Muscle of arm (tissue), 14 donors: ENCODE results near the gene SLC35B2. TPM values are rescaled to one million over a fixed set of nuclear protein-coding genes. Genes with fewer than 3 reads are reported as not detected.
A peak's percentile ranks its signal among the peaks of the same experiment; 100 is the strongest.

ENCODE experiments used
- DNase-seq: peaks from one replicate; pipeline ENCODE4 v3.0.0-alpha.2; 2013
- long read RNA-seq, 11 donors: transcript quantifications; one replicate each; lab custom pipeline, GENCODE V29; 2026
- polyA plus RNA-seq, 12 donors: library from polyadenylated mRNA; unstranded; fragments of 120-200 nt; gene quantifications; one replicate each; pipeline ENCODE4 v1.2.1, GENCODE V29; 2013; ENCODE audit not compliant: insufficient read length in 12 of 12

SLC35B2 gene, protein sequence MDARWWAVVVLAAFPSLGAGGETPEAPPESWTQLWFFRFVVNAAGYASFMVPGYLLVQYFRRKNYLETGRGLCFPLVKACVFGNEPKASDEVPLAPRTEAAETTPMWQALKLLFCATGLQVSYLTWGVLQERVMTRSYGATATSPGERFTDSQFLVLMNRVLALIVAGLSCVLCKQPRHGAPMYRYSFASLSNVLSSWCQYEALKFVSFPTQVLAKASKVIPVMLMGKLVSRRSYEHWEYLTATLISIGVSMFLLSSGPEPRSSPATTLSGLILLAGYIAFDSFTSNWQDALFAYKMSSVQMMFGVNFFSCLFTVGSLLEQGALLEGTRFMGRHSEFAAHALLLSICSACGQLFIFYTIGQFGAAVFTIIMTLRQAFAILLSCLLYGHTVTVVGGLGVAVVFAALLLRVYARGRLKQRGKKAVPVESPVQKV
- polyA plus RNA-seq: 10 to 100 TPM in 11 of 12 donors, not detected in 1; 26.4 to 41.9 (median 30.6) TPM
- long read RNA-seq, donor 1, transcript SLC35B2-202 (4 exons, 2,043 nt): major isoform, 27 of 28 reads
- long read RNA-seq, donor 1, partial matches to known transcripts: 0 of 28 reads
- long read RNA-seq, donor 1, other reads (novel, unspliced or antisense): 0 of 28 reads
- long read RNA-seq, donor 2, transcript SLC35B2-202 (4 exons, 2,043 nt): major isoform, 20 of 21 reads
- long read RNA-seq, donor 2, partial matches to known transcripts: 0 of 21 reads
- long read RNA-seq, donor 2, other reads (novel, unspliced or antisense): 0 of 21 reads
- long read RNA-seq, donor 3, transcript SLC35B2-202 (4 exons, 2,043 nt): major isoform, 5 of 7 reads
- long read RNA-seq, donor 3, partial matches to known transcripts: 0 of 7 reads
- long read RNA-seq, donor 3, other reads (novel, unspliced or antisense): 0 of 7 reads
- long read RNA-seq, donor 4, transcript SLC35B2-202 (4 exons, 2,043 nt): major isoform, 6 of 6 reads
- long read RNA-seq, donor 4, partial matches to known transcripts: 0 of 6 reads
- long read RNA-seq, donor 4, other reads (novel, unspliced or antisense): 0 of 6 reads
- long read RNA-seq, donor 5, transcript SLC35B2-202 (4 exons, 2,043 nt): major isoform, 24 of 24 reads
- long read RNA-seq, donor 5, partial matches to known transcripts: 0 of 24 reads
- long read RNA-seq, donor 5, other reads (novel, unspliced or antisense): 0 of 24 reads
- long read RNA-seq, donor 6, transcript SLC35B2-202 (4 exons, 2,043 nt): major isoform, 9 of 9 reads
- long read RNA-seq, donor 6, partial matches to known transcripts: 0 of 9 reads
- long read RNA-seq, donor 6, other reads (novel, unspliced or antisense): 0 of 9 reads
- long read RNA-seq, donor 7, transcript SLC35B2-202 (4 exons, 2,043 nt): major isoform, 6 of 6 reads
- long read RNA-seq, donor 7, partial matches to known transcripts: 0 of 6 reads
- long read RNA-seq, donor 7, other reads (novel, unspliced or antisense): 0 of 6 reads
- long read RNA-seq, donor 8, transcript SLC35B2-202 (4 exons, 2,043 nt): major isoform, 18 of 19 reads
- long read RNA-seq, donor 8, partial matches to known transcripts: 0 of 19 reads
- long read RNA-seq, donor 8, other reads (novel, unspliced or antisense): 0 of 19 reads
- long read RNA-seq, donor 9, transcript SLC35B2-202 (4 exons, 2,043 nt): major isoform, 13 of 14 reads
- long read RNA-seq, donor 9, partial matches to known transcripts: 0 of 14 reads
- long read RNA-seq, donor 9, other reads (novel, unspliced or antisense): 0 of 14 reads
- long read RNA-seq, donor 10, transcript SLC35B2-202 (4 exons, 2,043 nt): major isoform, 9 of 9 reads
- long read RNA-seq, donor 10, partial matches to known transcripts: 0 of 9 reads
- long read RNA-seq, donor 10, other reads (novel, unspliced or antisense): 0 of 9 reads
- long read RNA-seq, donor 11, transcript SLC35B2-202 (4 exons, 2,043 nt): major isoform, 23 of 24 reads
- long read RNA-seq, donor 11, partial matches to known transcripts: 0 of 24 reads
- long read RNA-seq, donor 11, other reads (novel, unspliced or antisense): 0 of 24 reads

- DNase-seq: peak; percentile 60
Measured at GRCh38 chr6:44257025-44257752, at the start of gene SLC35B2. Gene SLC35B2 (minus strand): TSS chr6:44257528. CDS start chr6:44257410, 118 bp downstream.

DNA sequence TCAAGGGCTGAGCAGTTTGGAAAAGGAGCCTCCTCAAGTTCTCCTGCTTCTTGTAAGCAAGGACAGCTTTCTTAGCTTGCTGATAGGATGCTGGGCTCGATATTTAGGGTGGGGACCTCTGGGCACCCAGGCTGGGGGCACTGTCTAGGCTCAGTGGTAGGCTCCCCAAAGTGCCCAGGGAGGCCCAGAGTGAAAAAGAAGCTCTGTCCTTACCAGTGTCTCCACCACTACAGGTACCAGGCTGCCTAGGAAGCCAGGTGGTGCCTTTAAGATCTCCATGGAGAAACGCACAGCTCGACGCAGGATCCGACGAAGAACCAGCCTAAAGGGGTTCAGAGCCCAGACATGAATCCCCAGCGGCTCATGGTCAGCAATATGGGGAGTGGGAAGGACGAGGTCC, 49.4 kb upstream of the SLC35B2 start:
- DNase-seq: no peak

GRCh38 chr6:44305200-44305725, 47.9 kb upstream of the SLC35B2 start:
- no peak for DNase-seq

DNA sequence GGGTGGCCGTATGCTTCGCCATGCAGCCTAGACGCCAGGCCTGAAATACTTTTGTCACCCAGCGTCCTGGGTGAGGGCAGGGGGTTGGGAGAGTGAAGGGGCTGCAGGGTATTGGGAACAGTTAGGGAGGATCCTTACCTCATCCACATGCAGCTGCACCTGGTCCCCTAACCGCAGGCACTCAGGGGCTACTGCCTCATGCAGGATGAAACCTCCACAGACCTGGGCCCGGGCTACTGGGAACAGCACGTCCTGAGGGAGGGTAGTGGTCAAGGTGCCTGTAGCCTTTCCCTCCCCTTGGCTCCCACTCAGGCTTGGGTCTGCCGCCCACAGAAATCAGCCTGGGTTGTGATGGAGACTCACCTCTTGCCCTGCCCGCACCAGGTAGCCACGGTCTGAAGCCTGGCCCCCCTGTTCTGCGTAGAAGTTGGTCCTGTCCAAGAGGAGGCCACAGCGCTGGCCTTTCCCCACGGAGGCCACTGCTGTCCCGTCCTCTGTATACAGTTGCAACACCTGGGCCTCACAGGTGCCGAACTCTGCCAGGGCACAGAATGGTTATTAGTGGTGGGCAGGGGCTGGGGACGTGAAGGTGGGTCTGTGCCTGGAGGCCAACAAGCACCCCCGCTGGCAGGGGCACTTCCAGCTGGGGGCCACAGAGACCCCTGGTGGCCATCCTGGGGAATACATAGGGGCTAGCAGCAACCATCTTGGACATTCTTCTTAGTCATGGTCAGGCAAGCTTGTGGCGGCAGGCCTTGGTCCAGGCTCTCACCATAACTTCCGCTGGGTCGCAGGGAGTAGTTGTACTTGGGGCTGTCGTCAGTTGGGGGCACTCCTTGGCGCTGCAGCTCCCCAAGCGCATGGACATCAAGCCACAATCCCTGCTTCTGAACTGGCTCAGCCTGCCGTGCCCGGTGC, 47.2 kb upstream of the SLC35B2 start:
- no peak for DNase-seq

- no peak for DNase-seq
Measured at GRCh38 chr6:44303842-44304241, 46.5 kb upstream of the SLC35B2 start.

- DNase-seq: no peak
Measured at GRCh38 chr6:44302856-44303255, 45.5 kb upstream of the SLC35B2 start.

- DNase-seq: no peak
Measured at GRCh38 chr6:44301782-44302564, 44.6 kb upstream of the SLC35B2 start.

- no peak for DNase-seq
Measured at GRCh38 chr6:44301106-44301505, 43.8 kb upstream of the SLC35B2 start.

DNA sequence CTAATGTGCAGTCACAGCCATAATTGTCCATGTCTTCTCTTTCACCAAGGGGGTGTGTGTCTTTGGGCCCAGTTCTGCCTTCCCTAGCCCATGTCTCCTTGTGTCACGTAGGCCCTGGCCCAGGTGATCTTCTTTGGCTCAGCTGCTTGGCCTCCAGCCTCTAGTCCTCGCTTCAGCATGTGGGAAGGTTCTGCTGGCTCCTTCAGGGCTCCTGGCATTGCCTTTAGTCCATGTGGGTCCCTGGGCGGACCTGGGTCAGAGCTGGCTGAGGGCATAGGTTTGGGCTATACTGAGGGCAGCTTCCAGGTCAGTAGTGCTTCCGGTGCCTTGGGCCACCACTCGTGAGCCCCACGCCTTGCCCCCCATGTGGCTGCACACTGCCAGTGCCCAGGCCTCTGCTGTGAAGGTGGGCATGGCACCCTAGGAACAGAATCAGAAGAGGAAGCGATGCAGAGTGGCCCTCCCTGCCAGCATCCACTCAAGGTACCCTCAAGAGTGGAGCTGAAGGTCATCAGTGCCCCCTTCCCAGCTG, 43.0 kb upstream of the SLC35B2 start:
- DNase-seq: no peak

GRCh38 chr6:44298864-44299263, 41.5 kb upstream of the SLC35B2 start:
- no peak for DNase-seq

- DNase-seq: no peak
Measured at GRCh38 chr6:44298055-44298803, 40.9 kb upstream of the SLC35B2 start.

GRCh38 chr6:44297063-44298038, 40.0 kb upstream of the SLC35B2 start:
- DNase-seq: peak; percentile 16

DNA sequence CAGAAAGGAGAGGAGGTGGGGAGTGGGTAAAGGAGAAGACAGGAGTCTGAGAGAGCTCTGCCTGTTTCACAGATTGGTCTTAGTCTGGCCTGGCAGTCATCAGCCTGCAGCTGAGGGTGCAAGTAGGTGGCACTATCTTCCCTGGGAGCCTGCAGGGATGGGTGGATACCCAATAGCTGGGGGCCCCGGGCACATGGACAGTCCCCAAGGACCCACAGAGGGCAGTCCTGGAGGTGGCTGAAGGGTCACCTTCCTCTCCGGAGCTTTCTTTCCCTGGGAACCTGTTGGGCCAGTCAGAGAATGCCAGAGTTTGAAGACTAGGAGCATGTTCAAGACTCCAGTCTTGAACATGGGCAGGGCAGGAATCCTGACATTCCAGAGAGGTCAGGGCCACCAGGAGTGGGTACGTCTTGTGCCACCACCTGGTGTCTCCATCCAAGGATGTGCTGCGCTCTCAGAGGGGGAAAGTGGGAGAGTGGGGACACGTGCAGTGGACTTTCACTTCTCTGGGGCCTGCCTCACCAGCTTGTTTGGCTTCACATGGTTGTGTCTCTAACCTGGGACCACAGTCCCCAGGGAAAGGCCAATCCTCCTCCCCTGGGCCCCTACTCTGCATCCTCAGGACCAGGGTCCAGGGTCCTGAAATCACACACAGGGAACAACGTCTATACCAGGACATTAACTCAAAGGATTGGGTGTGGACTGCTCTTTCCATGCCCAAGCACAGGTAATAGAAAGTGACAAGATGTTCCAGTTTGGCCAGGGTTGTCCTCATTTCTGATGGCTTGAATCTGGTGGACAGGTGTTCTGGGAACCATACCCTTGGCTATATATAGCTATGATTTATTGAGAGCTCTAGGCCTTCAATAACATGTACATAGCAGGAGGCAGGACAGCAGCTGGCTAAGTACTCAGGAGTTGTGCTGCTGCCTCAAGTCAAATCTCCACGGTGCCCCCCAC, 37.8 kb upstream of the SLC35B2 start:
- DNase-seq: no peak
